K562 (cell line): ENCODE measurements around the gene EVA1A. TPM values are rescaled to one million over a fixed set of nuclear protein-coding genes. Genes with fewer than 3 reads are reported as not detected.

Experiments used
- ATAC-seq: fragments of 200-7000 bp; cut with Tn5 transposase; 3 replicates; pipeline ENCODE4 v1.9.1; 2020; ENCODE audit warnings: moderate library complexity
- BruUV-seq: library from RNA; stranded (reverse); fragments of 400-500 nt; replicated peaks from 2 replicates; lab custom pipeline; 2021; lab: Mats Ljungman, UMichigan
- CTCF ChIA-PET: fragments of 300-600 bp; formaldehyde crosslinking; extraction: SDS; loops from one replicate; lab custom pipeline; 2021; ENCODE audit warnings: low intra/inter-chr PET ratio; lab: Yijun Ruan, JAX
- POLR2A ChIA-PET: fragments of 300-600, 350-650 bp; sonication (Branson Sonifier 250); formaldehyde crosslinking; extraction: SDS; loops from one replicate; lab custom pipeline; 2021; ENCODE audit warnings: antibody characterized with exemption, inconsistent platforms; lab: Yijun Ruan, JAX
- DNase-seq, 4 experiments: peaks; one replicate each; pipeline versions ENCODE4 v3.0.0 to v3.0.0-alpha.2; 2011 to 2018; ENCODE audit warnings: low spot score in 3 of 4, mixed read lengths in 3 of 4; ENCODE audit errors: extremely low read depth in 1 of 4
- FAIRE-seq: peaks from 2 replicates; lab custom pipeline; 2011; peaks lifted over from hg19 to GRCh38; lab: Jason Lieb, UNC
- H2AFZ ChIP-seq: 2 replicates; pipeline ENCODE4 v1.6.0; 2011; ENCODE audit warnings: low read depth, low read length, control low read depth, inconsistent platforms
- H3K27ac ChIP-seq: fragments of 200-600 bp; 3 replicates; pipeline ENCODE4 v1.8.0; 2011; ENCODE audit warnings: low read depth, mild to moderate bottlenecking, control low read depth, inconsistent platforms, low read length, moderate library complexity, mixed read lengths; ENCODE audit errors: extremely low read depth
- H3K27me3 ChIP-seq, 2 experiments: fragments of 300-600 bp in 1 of 2; 2 replicates in 1 of 2; 3 replicates in 1 of 2; pipeline versions ENCODE4 v1.6.0 to v1.8.0; 2011; ENCODE audit warnings: inconsistent platforms in 2 of 2, low read length in 2 of 2, mild to moderate bottlenecking in 1 of 2, mixed read lengths in 1 of 2, moderate library complexity in 1 of 2; ENCODE audit not compliant: control insufficient read depth in 2 of 2, insufficient read depth in 2 of 2
- H3K36me3 ChIP-seq: fragments of 300-600 bp; 3 replicates; pipeline ENCODE4 v1.8.0; 2011; ENCODE audit warnings: mild to moderate bottlenecking, low read length, inconsistent platforms; ENCODE audit not compliant: control insufficient read depth, insufficient read depth
- H3K4me1 ChIP-seq, 2 experiments: fragments of 200-600 bp in 1 of 2; replicated peaks in 1 of 2; 2 replicates in 1 of 2; 3 replicates in 1 of 2; pipeline versions ENCODE4 v1.5.1 to v1.8.0; 2011; ENCODE audit warnings: inconsistent platforms in 2 of 2, low read length in 2 of 2, mild to moderate bottlenecking in 1 of 2, mixed read lengths in 1 of 2, moderate library complexity in 1 of 2; ENCODE audit not compliant: control insufficient read depth in 2 of 2, insufficient read depth in 2 of 2
- H3K4me2 ChIP-seq: 2 replicates; pipeline ENCODE4 v1.6.1; 2011; ENCODE audit warnings: low read length, control low read depth, inconsistent platforms, mixed read lengths; ENCODE audit not compliant: insufficient read depth
- H3K4me3 ChIP-seq: fragments of 200-600 bp; sonication (generic), shearing (Covaris generic); 2 replicates; pipeline ENCODE4 v1.5.1; 2016; ENCODE audit warnings: control low read depth, inconsistent platforms
- H3K79me2 ChIP-seq: fragments of 200-600 bp; 3 replicates; pipeline ENCODE4 v1.8.0; 2011; ENCODE audit warnings: low read length, inconsistent platforms; ENCODE audit not compliant: control insufficient read depth, insufficient read depth
- H3K9ac ChIP-seq, 2 experiments: 2 replicates each; pipeline versions ENCODE4 v1.6.0 to v1.6.1; 2011; ENCODE audit warnings: low read depth in 2 of 2, low read length in 2 of 2, control low read depth in 1 of 2, inconsistent platforms in 1 of 2, mild to moderate bottlenecking in 1 of 2, mixed read lengths in 1 of 2; ENCODE audit not compliant: insufficient read depth in 1 of 2
- H3K9me1 ChIP-seq: one replicate; pipeline ENCODE4 v1.6.0; 2011; ENCODE audit warnings: inconsistent platforms, mild to moderate bottlenecking, low read length, moderate library complexity; ENCODE audit not compliant: control insufficient read depth, insufficient read depth
- H3K9me3 ChIP-seq: replicated peaks from 2 replicates; pipeline ENCODE4 v1.5.1; 2011; ENCODE audit warnings: low read depth, low read length, inconsistent platforms; ENCODE audit not compliant: control insufficient read depth, insufficient read depth
- H4K20me1 ChIP-seq: replicated peaks from 2 replicates; pipeline ENCODE4 v1.6.1; 2011; ENCODE audit warnings: low read length, inconsistent platforms, mixed read lengths; ENCODE audit not compliant: control insufficient read depth, insufficient read depth
- BCOR ChIP-seq: fragments of 450-650 bp; IDR thresholded peaks from 2 replicates; pipeline ENCODE4 v1.6.1; 2016
- BRD4 ChIP-seq: fragments of 200-600 bp; sonication (generic); IDR thresholded peaks from 2 replicates; pipeline ENCODE4 v1.6.1; 2017; ENCODE audit warnings: inconsistent platforms
- CC2D1A ChIP-seq: fragments of 450-650 bp; IDR thresholded peaks from 2 replicates; pipeline ENCODE4 v1.6.1; 2017; ENCODE audit warnings: mild to moderate bottlenecking
- HDAC2 ChIP-seq: fragments of 450-650 bp; IDR thresholded peaks from 2 replicates; pipeline ENCODE4 v1.6.1; 2016; ENCODE audit warnings: mild to moderate bottlenecking
- NFE2L1 ChIP-seq: fragments of 450-650 bp; IDR thresholded peaks from 2 replicates; pipeline ENCODE4 v1.6.1; 2016; ENCODE audit warnings: missing genetic modification characterization, low read depth, mild to moderate bottlenecking, missing compliant biosample characterization, moderate library complexity, borderline replicate concordance
- NONO ChIP-seq, 2 experiments: fragments of 200-400 bp in 1 of 2; fragments of 450-650 bp in 1 of 2; formaldehyde crosslinking in 1 of 2; IDR thresholded peaks; 2 replicates each; pipeline ENCODE4 v1.6.1; 2017; ENCODE audit warnings: low read depth in 2 of 2, mild to moderate bottlenecking in 2 of 2, moderate library complexity in 2 of 2, low read length in 1 of 2
- PURB ChIP-seq: sonication (generic); formaldehyde crosslinking; IDR thresholded peaks from 2 replicates; pipeline ENCODE4 v1.9.0; 2021; ENCODE audit warnings: low read depth, mild to moderate bottlenecking, missing genetic modification reagents
- ZBTB34 ChIP-seq: fragments of 250-450 bp; sonication (Bioruptor Pico); IDR thresholded peaks from 2 replicates; pipeline ENCODE4 v1.8.0; 2021; ENCODE audit warnings: mild to moderate bottlenecking, moderate library complexity
- ZEB2 ChIP-seq: fragments of 450-650 bp; IDR thresholded peaks from 2 replicates; pipeline ENCODE4 v1.6.1; 2016
- ZNF133 ChIP-seq: fragments of 250-450 bp; sonication (Bioruptor Pico); IDR thresholded peaks from 2 replicates; pipeline ENCODE4 v1.4.0; 2020; ENCODE audit warnings: mild to moderate bottlenecking
- ZNF232 ChIP-seq: sonication (generic); formaldehyde crosslinking; IDR thresholded peaks from 2 replicates; pipeline ENCODE4 v1.8.0; 2022; ENCODE audit warnings: mild to moderate bottlenecking, missing genetic modification reagents
- ZNF239 ChIP-seq: fragments of 250-450 bp; sonication (Bioruptor Pico); IDR thresholded peaks from 2 replicates; pipeline ENCODE4 v1.4.0; 2020; ENCODE audit warnings: mild to moderate bottlenecking
- ZNF274 ChIP-seq: IDR thresholded peaks from 2 replicates; pipeline ENCODE4 v1.6.1; 2011; ENCODE audit warnings: low read depth, mild to moderate bottlenecking, low read length, moderate library complexity, borderline replicate concordance
- ZNF77 ChIP-seq: fragments of 250-450 bp; sonication (Bioruptor Pico); IDR thresholded peaks from 2 replicates; pipeline ENCODE4 v1.5.0; 2020
- WGBS: fragments of 100-300 bp; shearing (Covaris generic); methylation state at CpG from one replicate; pipeline ENCODE4 v1.1.6; 2016; ENCODE audit warnings: low coverage, mixed read lengths; ENCODE audit not compliant: insufficient coverage; ENCODE audit errors: missing lambda C conversion rate; 5-methylcytosine and 5-hydroxymethylcytosine counted together
- in situ Hi-C: fragments of 300-500 bp; cut with MboI; formaldehyde crosslinking; loops from 4 replicates; pipeline ENCODE4 v1.15.0; 2018; ENCODE audit warnings: inconsistent platforms, mixed read lengths
- intact Hi-C: fragments of 100-400 bp; cut with micrococcal nuclease; formaldehyde crosslinking; loops from 2 replicates; pipeline ENCODE4 v1.14.2; 2022
- polyA plus RNA-seq, 8 experiments: library from polyadenylated mRNA; depleted of rRNA in 4 of 8; stranded (reverse) in 5 of 8; unstranded in 3 of 8; fragments of >200 nt; fragmentation: Nextera tagmentation in 2 of 8; fragmentation: Illumina TruSeq in 1 of 8; extraction: Ambion mirVana in 2 of 8; extraction: Trizol in 1 of 8; gene quantifications; 2 replicates each; pipeline versions ENCODE4 v1.2.1 to v1.2.3, GENCODE V29; 2011 to 2014; ENCODE audit warnings: inconsistent platforms in 1 of 8, missing spikeins in 1 of 8
- total RNA-seq, 7 experiments: library from RNA; depleted of rRNA in 6 of 7; stranded (reverse); fragments of >200 nt in 6 of 7; fragmentation: Illumina TruSeq in 2 of 7; extraction: Trizol in 2 of 7; gene quantifications; 2 replicates each; pipeline versions ENCODE4 v1.2.1 to v1.2.3, GENCODE V29; 2011 to 2021; ENCODE audit warnings: low replicate concordance in 1 of 7

The EVA1A gene
- total and polyA plus RNA-seq, 9 of the 15 experiments (the other 6 are each of a cell fraction or from before 2014, with no cell fraction given) = not detected

GRCh38 chr2:75595541-75596395 lies 35.0 kb upstream of the EVA1A start:
- in situ Hi-C loops (no loop called here), intact Hi-C loops (no loop called here)
- H3K4me3 ChIP-seq = no peak overlapping the region
- no peaks in the 10 kb centered on the region for H3K36me3 ChIP-seq
- H3K27me3 ChIP-seq = no peaks in the 10 kb centered on the region
- no peaks in the 10 kb centered on the region for H3K9me1 ChIP-seq
- no peak overlapping the region for H3K4me2 ChIP-seq
- no peak for DNase-seq
- no peak for TF ChIP-seq PURB (CRISPR knock-in tag)
- TF ChIP-seq CC2D1A = no peak
- no peak for TF ChIP-seq ZNF239 (CRISPR knock-in tag)
- no peak for TF ChIP-seq ZBTB34 (CRISPR knock-in tag)
- no peak for TF ChIP-seq ZNF133
- no peak for TF ChIP-seq ZEB2
- no peak for TF ChIP-seq BRD4
- no peak for TF ChIP-seq NFE2L1 (tag)
- no peak for TF ChIP-seq ZNF274
- TF ChIP-seq ZNF232 (CRISPR knock-in tag) = no peak
- no peak for TF ChIP-seq NONO (IDR thresholded peaks at IDR 0.05; ENCODE audit: low read depth in 2 of 2, low read length in 1 of 2)
- no peak for TF ChIP-seq BCOR
- TF ChIP-seq ZNF77 (CRISPR knock-in tag) = no peak
- no peak for TF ChIP-seq HDAC2
- TF ChIP-seq, all 486 proteins: peak for 0
- POLR2A ChIA-PET = interaction anchor here (0.6 to 1.0 kb wide), 2 partner anchors 11 to 25 kb away, joined by 3 to 4 read pairs; no protein-coding TSS in a partner anchor
- FAIRE-seq (no peak), ATAC-seq (no peak)
- no TSS peak for BruUV-seq
- CTCF ChIA-PET = no interaction called here
- WGBS = 0% methylated on average over 1 of the region's 1 CpG
- no peak overlapping the region for H3K9ac ChIP-seq
- H4K20me1 ChIP-seq = no peaks in the 10 kb centered on the region
- H3K79me2 ChIP-seq = no peaks in the 10 kb centered on the region
- H3K4me1 ChIP-seq = peaks cover 0 to 6% of the 10 kb centered on the region in 2 experiments; a peak in 1 of 5 replicates
- no peaks in the 10 kb centered on the region; the same call in 1 of the 2 replicates for H3K9me3 ChIP-seq
- H2AFZ ChIP-seq = no peak overlapping the region
- no peak overlapping the region for H3K27ac ChIP-seq
